Upper lobe of left lung (tissue), 4 donors: Measurements from ENCODE around the gene POLR2I.

ENCODE experiments used
- EP300 ChIP-seq, 4 donors: sonication (generic); formaldehyde crosslinking; IDR thresholded peaks; one replicate each; pipeline ENCODE4 v1.5.1; 2017; ENCODE audit warnings: antibody characterized with exemption in 4 of 4, control low read depth in 2 of 4
- POLR2A ChIP-seq, 4 donors: fragments of 450-650 bp; IDR thresholded peaks; one replicate each; pipeline ENCODE4 v1.5.1; 2016 to 2017; ENCODE audit warnings: antibody characterized with exemption in 4 of 4, mild to moderate bottlenecking in 2 of 4
- POLR2AphosphoS5 ChIP-seq, 2 donors: sonication (generic); formaldehyde crosslinking; IDR thresholded peaks; one replicate each; pipeline ENCODE4 v1.5.1; 2017; ENCODE audit warnings: antibody characterized with exemption in 2 of 2
- TF ChIP-seq, protein P1 (sequence below), 6 experiments: fragments of 450-650 bp in 4 of 6; fragments of 200-600 bp in 2 of 6; sonication (generic) in 2 of 6; IDR thresholded peaks; one replicate each; pipeline ENCODE4 v1.5.1; 2016 to 2019; ENCODE audit warnings: antibody characterized with exemption in 6 of 6

- TF ChIP-seq, protein P1, sequence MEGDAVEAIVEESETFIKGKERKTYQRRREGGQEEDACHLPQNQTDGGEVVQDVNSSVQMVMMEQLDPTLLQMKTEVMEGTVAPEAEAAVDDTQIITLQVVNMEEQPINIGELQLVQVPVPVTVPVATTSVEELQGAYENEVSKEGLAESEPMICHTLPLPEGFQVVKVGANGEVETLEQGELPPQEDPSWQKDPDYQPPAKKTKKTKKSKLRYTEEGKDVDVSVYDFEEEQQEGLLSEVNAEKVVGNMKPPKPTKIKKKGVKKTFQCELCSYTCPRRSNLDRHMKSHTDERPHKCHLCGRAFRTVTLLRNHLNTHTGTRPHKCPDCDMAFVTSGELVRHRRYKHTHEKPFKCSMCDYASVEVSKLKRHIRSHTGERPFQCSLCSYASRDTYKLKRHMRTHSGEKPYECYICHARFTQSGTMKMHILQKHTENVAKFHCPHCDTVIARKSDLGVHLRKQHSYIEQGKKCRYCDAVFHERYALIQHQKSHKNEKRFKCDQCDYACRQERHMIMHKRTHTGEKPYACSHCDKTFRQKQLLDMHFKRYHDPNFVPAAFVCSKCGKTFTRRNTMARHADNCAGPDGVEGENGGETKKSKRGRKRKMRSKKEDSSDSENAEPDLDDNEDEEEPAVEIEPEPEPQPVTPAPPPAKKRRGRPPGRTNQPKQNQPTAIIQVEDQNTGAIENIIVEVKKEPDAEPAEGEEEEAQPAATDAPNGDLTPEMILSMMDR (IDR thresholded peaks at IDR 0.05): no peak
- TF ChIP-seq POLR2A (IDR thresholded peaks at IDR 0.05) (no peak), EP300 (IDR thresholded peaks at IDR 0.05) (no peak), POLR2AphosphoS5 (IDR thresholded peaks at IDR 0.05) (no peak)
Measured at GRCh38 chr19:36111200-36111539, 3.5 kb downstream of the POLR2I start.
